Uterus (tissue), 4 donors: ENCODE measurements around the gene PTPRR. TPM values are rescaled to one million over a fixed set of nuclear protein-coding genes. Genes with fewer than 3 reads are reported as not detected.

ENCODE experiments used
- DNase-seq, 2 donors: peaks; one replicate each; pipeline ENCODE4 v3.0.0-alpha.2; 2019 to 2020
- H3K27ac ChIP-seq, 2 donors: fragments of 200-600 bp; sonication (generic); 1 replicate in 1 of 2; 2 replicates in 1 of 2; pipeline ENCODE4 v1.5.1; 2016 to 2018
- H3K27me3 ChIP-seq, 2 donors: fragments of 200-600 bp; sonication (generic); one replicate each; pipeline ENCODE4 v1.5.1; 2018 to 2019; ENCODE audit warnings: control low read depth in 1 of 2
- H3K36me3 ChIP-seq, 2 donors: fragments of 200-600 bp; sonication (generic); one replicate each; pipeline ENCODE4 v1.5.1; 2019; ENCODE audit warnings: control low read depth in 1 of 2
- H3K4me1 ChIP-seq, 2 donors: fragments of 200-600 bp; sonication (generic); one replicate each; pipeline ENCODE4 v1.5.1; 2018 to 2019; ENCODE audit warnings: control low read depth in 1 of 2
- H3K4me3 ChIP-seq, 2 donors: fragments of 200-600 bp; sonication (generic); 1 replicate in 1 of 2; 2 replicates in 1 of 2; pipeline ENCODE4 v1.5.1; 2018 to 2019; ENCODE audit warnings: mild to moderate bottlenecking in 1 of 2
- H3K9me3 ChIP-seq, 2 donors: fragments of 200-600 bp; sonication (generic); one replicate each; pipeline ENCODE4 v1.5.1; 2019; ENCODE audit warnings: control low read depth in 1 of 2
- CTCF ChIP-seq, 4 experiments: fragments of 200-600 bp in 2 of 4; fragments of 450-650 bp in 2 of 4; sonication (generic) in 2 of 4; IDR thresholded peaks; one replicate each; pipeline ENCODE4 v1.5.1; 2016 to 2019; ENCODE audit warnings: antibody characterized with exemption in 4 of 4, mild to moderate bottlenecking in 2 of 4, moderate library complexity in 1 of 4
- POLR2A ChIP-seq, 2 donors: fragments of 450-650 bp; IDR thresholded peaks; one replicate each; pipeline ENCODE4 v1.6.1; 2016; ENCODE audit warnings: antibody characterized with exemption in 2 of 2, mild to moderate bottlenecking in 1 of 2, moderate library complexity in 1 of 2
- intact Hi-C: fragments of 100-400 bp; cut with DNase I; formaldehyde crosslinking; loops from one replicate; pipeline ENCODE4 v1.15.1; 2023; ENCODE audit warnings: low total_unique reads
- total RNA-seq, 4 donors: library from RNA; depleted of rRNA in 3 of 4; stranded (reverse); fragments of >200 nt in 3 of 4; gene quantifications; one replicate each; pipeline versions ENCODE4 v1.1.0 to v1.2.4, GENCODE V29; 2014 to 2023
- donor health status: DM: yes; HTN: yes; CAD: no.

PTPRR gene
- total RNA-seq, 4 donors from 2014 or later = 0.62 to 43.3 (median 7.6) TPM

GRCh38 chr12:70605976-70606375 is 314.6 kb downstream of the PTPRR start:
- Histone ChIP-seq H3K9me3 (no peaks in the 10 kb centered on the region), H3K4me1 (no peaks in the 10 kb centered on the region), H3K4me3 (no peak overlapping the region), H3K27ac (peak overlapping the region in 1 of 2 donors; percentile 72), H3K27me3 (no peaks in the 10 kb centered on the region), H3K36me3 (no peaks in the 10 kb centered on the region)
- DNase-seq = no peak
- intact Hi-C loops = no loop called here
- TF ChIP-seq CTCF (IDR thresholded peaks at IDR 0.05) = no peak

DNA sequence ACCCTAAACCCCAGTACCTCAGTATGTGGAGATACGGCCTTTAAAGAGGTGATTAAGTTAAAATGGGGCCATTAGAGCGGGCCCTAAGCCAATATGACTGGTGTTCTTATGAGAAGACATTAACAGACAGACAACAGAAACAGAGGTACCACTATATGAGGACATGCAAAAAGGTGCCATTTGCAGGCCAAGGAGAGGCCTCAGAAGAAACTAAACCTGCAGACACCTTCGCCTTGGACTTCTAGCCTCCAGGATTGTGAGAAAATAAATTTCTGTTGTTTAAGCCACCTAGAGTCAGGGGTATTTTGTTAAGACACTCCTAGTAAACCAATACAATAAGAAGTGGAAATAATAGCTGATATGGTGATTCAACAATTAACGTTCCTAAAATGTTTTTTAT is 315.9 kb downstream of the PTPRR start:
- no peak overlapping the region for H3K27ac ChIP-seq
- H3K9me3 ChIP-seq = no peaks in the 10 kb centered on the region
- TF ChIP-seq CTCF (IDR thresholded peaks at IDR 0.05) = no peak
- TF ChIP-seq POLR2A (IDR thresholded peaks at IDR 0.05) = no peak
- H3K27me3 ChIP-seq = no peaks in the 10 kb centered on the region
- no peaks in the 10 kb centered on the region for H3K4me1 ChIP-seq
- no peaks in the 10 kb centered on the region for H3K36me3 ChIP-seq
- no peak for DNase-seq
- no peak overlapping the region for H3K4me3 ChIP-seq
- intact Hi-C loops = no loop called here

- Histone ChIP-seq H3K27ac (peak overlapping the region in 1 of 2 donors; percentile 12), H3K27me3 (no peaks in the 10 kb centered on the region), H3K36me3 (no peaks in the 10 kb centered on the region), H3K9me3 (no peaks in the 10 kb centered on the region), H3K4me3 (no peak overlapping the region), H3K4me1 (no peaks in the 10 kb centered on the region)
- TF ChIP-seq POLR2A (IDR thresholded peaks at IDR 0.05) = no peak
- no peak for TF ChIP-seq CTCF (IDR thresholded peaks at IDR 0.05)
- intact Hi-C loops = no loop called here
- no peak for DNase-seq
These were observed 317.5 kb downstream of the PTPRR start for GRCh38 chr12:70603044-70603443.

GRCh38 chr12:70598467-70599193 is 321.9 kb downstream of the PTPRR start:
- Histone ChIP-seq H3K4me1 (no peaks in the 10 kb centered on the region), H3K4me3 (no peak overlapping the region), H3K36me3 (no peaks in the 10 kb centered on the region), H3K9me3 (no peaks in the 10 kb centered on the region), H3K27ac (peak overlapping the region in 1 of 2 donors; percentile 48), H3K27me3 (no peaks in the 10 kb centered on the region)
- TF ChIP-seq CTCF (IDR thresholded peaks at IDR 0.05) = no peak
- TF ChIP-seq POLR2A (IDR thresholded peaks at IDR 0.05) = no peak
- intact Hi-C loops = no loop called here
- peak in 1 of 2 donors; percentile 41 for DNase-seq

- no peak for DNase-seq
- Histone ChIP-seq H3K27me3 (no peaks in the 10 kb centered on the region), H3K27ac (no peak overlapping the region), H3K4me1 (no peaks in the 10 kb centered on the region), H3K36me3 (no peaks in the 10 kb centered on the region), H3K4me3 (no peak overlapping the region), H3K9me3 (no peaks in the 10 kb centered on the region)
- TF ChIP-seq POLR2A (IDR thresholded peaks at IDR 0.05) (no peak), CTCF (IDR thresholded peaks at IDR 0.05) (no peak)
- intact Hi-C loops = no loop called here
These were observed 327.9 kb downstream of the PTPRR start for GRCh38 chr12:70592664-70593063.
